SK-N-SH treated with all-trans-retinoic acid at 6 μM for 48 hours (cell line): ENCODE results near the gene GRAMD4.
A peak's percentile ranks its signal among the peaks of the same experiment; 100 is the strongest.

Experiments used
- ATAC-seq: fragments of 200-7000 bp; cut with Tn5 transposase; 3 replicates; pipeline ENCODE4 v1.9.1; 2020; ENCODE audit warnings: mild to moderate bottlenecking, moderate library complexity
- ARNTL ChIP-seq: fragments of 450-650 bp; formaldehyde crosslinking; IDR thresholded peaks from 2 replicates; pipeline ENCODE4 v1.5.0; 2020; ENCODE audit warnings: low read depth, mild to moderate bottlenecking, moderate library complexity, borderline replicate concordance
- BACH2 ChIP-seq: fragments of 250-450 bp; sonication (Bioruptor Pico); IDR thresholded peaks from 2 replicates; pipeline ENCODE4 v1.9.0; 2021; ENCODE audit warnings: mild to moderate bottlenecking, borderline replicate concordance
- ESRRG ChIP-seq: fragments of 250-450 bp; sonication (Bioruptor Pico); IDR thresholded peaks from 2 replicates; pipeline ENCODE4 v1.6.1; 2021; ENCODE audit warnings: mild to moderate bottlenecking
- RARB ChIP-seq: fragments of 250-450 bp; sonication (Bioruptor Pico); IDR thresholded peaks from 2 replicates; pipeline ENCODE4 v1.8.0; 2021; ENCODE audit warnings: mild to moderate bottlenecking, moderate library complexity
- SNAI2 ChIP-seq: fragments of 250-450 bp; sonication (Bioruptor Pico); IDR thresholded peaks from 2 replicates; pipeline ENCODE4 v1.5.0; 2020; ENCODE audit warnings: mild to moderate bottlenecking, moderate library complexity
- TCF4 ChIP-seq: fragments of 250-450 bp; sonication (Bioruptor Pico); IDR thresholded peaks from 2 replicates; pipeline ENCODE4 v1.8.0; 2021; ENCODE audit warnings: mild to moderate bottlenecking, moderate library complexity, borderline replicate concordance
- ZFP30 ChIP-seq: fragments of 450-650 bp; formaldehyde crosslinking; IDR thresholded peaks from 2 replicates; pipeline ENCODE4 v1.5.0; 2022; ENCODE audit warnings: mild to moderate bottlenecking, moderate library complexity
- ZNF565 ChIP-seq: fragments of 450-650 bp; formaldehyde crosslinking; conservative IDR thresholded peaks from 2 replicates; pipeline ENCODE4 v1.5.0; 2020; ENCODE audit warnings: low read depth, mild to moderate bottlenecking, moderate library complexity
- ZNF70 ChIP-seq: fragments of 450-650 bp; formaldehyde crosslinking; IDR thresholded peaks from 2 replicates; pipeline ENCODE4 v1.5.0; 2020; ENCODE audit warnings: mild to moderate bottlenecking, moderate library complexity
- ZNF8 ChIP-seq: fragments of 450-650 bp; formaldehyde crosslinking; IDR thresholded peaks from 2 replicates; pipeline ENCODE4 v1.5.0; 2020; ENCODE audit warnings: mild to moderate bottlenecking, moderate library complexity
- TF ChIP-seq, protein P1 (sequence below): fragments of 250-450 bp; sonication (Bioruptor Pico); IDR thresholded peaks from 2 replicates; pipeline ENCODE4 v1.5.0; 2020; ENCODE audit warnings: mild to moderate bottlenecking, moderate library complexity
- TF ChIP-seq, protein P2 (sequence below): fragments of 250-450 bp; sonication (Bioruptor Pico); IDR thresholded peaks from 2 replicates; pipeline ENCODE4 v1.8.0; 2021; ENCODE audit warnings: low read depth, mild to moderate bottlenecking, moderate library complexity, borderline replicate concordance
- TF ChIP-seq, protein P3 (sequence below): fragments of 250-450 bp; sonication (Bioruptor Pico); IDR thresholded peaks from 2 replicates; pipeline ENCODE4 v1.8.0; 2020; ENCODE audit warnings: mild to moderate bottlenecking, moderate library complexity, borderline replicate concordance

Gene GRAMD4, protein sequence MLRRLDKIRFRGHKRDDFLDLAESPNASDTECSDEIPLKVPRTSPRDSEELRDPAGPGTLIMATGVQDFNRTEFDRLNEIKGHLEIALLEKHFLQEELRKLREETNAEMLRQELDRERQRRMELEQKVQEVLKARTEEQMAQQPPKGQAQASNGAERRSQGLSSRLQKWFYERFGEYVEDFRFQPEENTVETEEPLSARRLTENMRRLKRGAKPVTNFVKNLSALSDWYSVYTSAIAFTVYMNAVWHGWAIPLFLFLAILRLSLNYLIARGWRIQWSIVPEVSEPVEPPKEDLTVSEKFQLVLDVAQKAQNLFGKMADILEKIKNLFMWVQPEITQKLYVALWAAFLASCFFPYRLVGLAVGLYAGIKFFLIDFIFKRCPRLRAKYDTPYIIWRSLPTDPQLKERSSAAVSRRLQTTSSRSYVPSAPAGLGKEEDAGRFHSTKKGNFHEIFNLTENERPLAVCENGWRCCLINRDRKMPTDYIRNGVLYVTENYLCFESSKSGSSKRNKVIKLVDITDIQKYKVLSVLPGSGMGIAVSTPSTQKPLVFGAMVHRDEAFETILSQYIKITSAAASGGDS

DNA sequence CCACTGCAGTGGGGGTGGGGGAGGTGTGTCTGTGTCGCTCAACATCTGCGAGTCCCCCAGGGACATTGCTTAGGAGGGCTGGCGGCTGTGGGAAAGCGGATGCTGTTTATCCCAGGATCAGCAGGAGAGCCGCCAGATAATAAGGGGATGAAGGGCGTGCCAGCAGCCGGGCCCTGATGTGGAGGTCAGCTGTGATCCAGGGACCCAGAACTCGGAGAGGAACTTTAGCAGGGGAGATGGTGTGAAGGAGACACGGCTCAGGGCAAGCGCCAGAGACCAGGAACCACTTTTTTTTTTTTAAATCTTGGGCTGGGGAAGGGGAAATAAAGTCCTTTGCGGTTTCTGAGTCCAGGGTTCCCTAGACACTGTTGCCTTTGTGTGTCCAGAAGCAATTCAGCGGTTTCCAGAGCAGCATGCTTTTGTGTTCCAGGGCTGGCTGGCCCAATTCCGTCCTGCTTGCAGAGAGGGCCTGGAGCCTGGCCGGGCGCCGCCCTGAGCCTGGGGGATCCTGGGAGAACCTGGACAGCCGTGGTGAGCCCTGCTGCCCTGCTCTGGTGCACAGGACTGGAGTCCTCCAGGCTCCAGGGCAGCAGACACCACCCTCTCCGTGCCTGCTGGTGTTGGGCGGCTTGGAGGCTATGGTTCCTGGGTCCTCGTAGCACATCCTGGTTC lies at the start of gene GRAMD4:
GRAMD4 (plus strand) TSS at position 557 of the 672 bp plus-strand sequence. CDS start 6,414 bp downstream, outside the sequence.
- peak; percentile 59; the same call in 1 of the 2 replicates for TF ChIP-seq TCF4 (CRISPR knock-in tag)
- TF ChIP-seq, protein P1, sequence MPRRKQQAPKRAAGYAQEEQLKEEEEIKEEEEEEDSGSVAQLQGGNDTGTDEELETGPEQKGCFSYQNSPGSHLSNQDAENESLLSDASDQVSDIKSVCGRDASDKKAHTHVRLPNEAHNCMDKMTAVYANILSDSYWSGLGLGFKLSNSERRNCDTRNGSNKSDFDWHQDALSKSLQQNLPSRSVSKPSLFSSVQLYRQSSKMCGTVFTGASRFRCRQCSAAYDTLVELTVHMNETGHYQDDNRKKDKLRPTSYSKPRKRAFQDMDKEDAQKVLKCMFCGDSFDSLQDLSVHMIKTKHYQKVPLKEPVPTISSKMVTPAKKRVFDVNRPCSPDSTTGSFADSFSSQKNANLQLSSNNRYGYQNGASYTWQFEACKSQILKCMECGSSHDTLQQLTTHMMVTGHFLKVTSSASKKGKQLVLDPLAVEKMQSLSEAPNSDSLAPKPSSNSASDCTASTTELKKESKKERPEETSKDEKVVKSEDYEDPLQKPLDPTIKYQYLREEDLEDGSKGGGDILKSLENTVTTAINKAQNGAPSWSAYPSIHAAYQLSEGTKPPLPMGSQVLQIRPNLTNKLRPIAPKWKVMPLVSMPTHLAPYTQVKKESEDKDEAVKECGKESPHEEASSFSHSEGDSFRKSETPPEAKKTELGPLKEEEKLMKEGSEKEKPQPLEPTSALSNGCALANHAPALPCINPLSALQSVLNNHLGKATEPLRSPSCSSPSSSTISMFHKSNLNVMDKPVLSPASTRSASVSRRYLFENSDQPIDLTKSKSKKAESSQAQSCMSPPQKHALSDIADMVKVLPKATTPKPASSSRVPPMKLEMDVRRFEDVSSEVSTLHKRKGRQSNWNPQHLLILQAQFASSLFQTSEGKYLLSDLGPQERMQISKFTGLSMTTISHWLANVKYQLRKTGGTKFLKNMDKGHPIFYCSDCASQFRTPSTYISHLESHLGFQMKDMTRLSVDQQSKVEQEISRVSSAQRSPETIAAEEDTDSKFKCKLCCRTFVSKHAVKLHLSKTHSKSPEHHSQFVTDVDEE (CRISPR knock-in tag) = no peak
- peak; percentile 12; the same call in 2 of the 3 replicates for ATAC-seq

DNA sequence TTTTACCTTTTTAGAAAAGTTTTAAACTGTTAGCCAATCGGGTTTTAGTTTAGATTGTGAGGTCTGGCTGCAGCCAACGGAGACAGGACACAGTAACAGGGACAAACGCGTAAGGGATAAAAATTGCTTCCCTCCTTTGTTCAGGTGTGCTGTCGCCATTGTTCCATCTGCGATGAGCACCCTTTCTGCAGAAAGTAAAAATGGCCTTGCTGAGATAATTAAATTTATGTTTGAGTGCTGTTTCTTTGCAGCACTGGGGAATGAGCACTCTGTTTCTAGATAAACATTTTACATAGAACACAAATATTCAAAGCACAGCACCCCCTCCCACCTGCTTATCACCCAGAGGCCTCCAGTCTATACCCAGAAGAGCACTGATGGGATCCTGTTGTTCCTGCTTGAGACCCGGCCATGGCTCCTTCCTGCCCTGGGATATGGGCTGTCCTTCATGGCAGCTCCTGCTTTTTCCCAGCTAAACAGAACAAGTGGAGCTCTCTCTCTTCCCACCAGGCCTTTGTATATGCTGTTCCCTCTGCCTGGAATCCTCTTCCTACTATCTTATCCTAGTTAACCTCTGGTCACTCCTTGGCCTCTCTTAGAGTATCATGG lies 48.4 kb upstream of the GRAMD4 start:
- TF ChIP-seq ZFP30 (CRISPR knock-in tag) = no peak
- TF ChIP-seq, protein P2, sequence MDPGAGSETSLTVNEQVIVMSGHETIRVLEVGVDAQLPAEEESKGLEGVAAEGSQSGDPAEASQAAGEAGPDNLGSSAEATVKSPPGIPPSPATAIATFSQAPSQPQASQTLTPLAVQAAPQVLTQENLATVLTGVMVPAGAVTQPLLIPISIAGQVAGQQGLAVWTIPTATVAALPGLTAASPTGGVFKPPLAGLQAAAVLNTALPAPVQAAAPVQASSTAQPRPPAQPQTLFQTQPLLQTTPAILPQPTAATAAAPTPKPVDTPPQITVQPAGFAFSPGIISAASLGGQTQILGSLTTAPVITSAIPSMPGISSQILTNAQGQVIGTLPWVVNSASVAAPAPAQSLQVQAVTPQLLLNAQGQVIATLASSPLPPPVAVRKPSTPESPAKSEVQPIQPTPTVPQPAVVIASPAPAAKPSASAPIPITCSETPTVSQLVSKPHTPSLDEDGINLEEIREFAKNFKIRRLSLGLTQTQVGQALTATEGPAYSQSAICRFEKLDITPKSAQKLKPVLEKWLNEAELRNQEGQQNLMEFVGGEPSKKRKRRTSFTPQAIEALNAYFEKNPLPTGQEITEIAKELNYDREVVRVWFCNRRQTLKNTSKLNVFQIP = no peak
- TF ChIP-seq ZNF70 (CRISPR knock-in tag) = no peak
- TF ChIP-seq, protein P3, sequence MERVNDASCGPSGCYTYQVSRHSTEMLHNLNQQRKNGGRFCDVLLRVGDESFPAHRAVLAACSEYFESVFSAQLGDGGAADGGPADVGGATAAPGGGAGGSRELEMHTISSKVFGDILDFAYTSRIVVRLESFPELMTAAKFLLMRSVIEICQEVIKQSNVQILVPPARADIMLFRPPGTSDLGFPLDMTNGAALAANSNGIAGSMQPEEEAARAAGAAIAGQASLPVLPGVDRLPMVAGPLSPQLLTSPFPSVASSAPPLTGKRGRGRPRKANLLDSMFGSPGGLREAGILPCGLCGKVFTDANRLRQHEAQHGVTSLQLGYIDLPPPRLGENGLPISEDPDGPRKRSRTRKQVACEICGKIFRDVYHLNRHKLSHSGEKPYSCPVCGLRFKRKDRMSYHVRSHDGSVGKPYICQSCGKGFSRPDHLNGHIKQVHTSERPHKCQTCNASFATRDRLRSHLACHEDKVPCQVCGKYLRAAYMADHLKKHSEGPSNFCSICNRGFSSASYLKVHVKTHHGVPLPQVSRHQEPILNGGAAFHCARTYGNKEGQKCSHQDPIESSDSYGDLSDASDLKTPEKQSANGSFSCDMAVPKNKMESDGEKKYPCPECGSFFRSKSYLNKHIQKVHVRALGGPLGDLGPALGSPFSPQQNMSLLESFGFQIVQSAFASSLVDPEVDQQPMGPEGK (CRISPR knock-in tag) = no peak
- no peak for TF ChIP-seq ZNF565 (CRISPR knock-in tag)
- no peak for TF ChIP-seq ZNF8 (CRISPR knock-in tag)
- no peak for TF ChIP-seq BACH2 (CRISPR knock-in tag)
- TF ChIP-seq RARB (CRISPR knock-in tag) = no peak
- no peak for TF ChIP-seq ESRRG (CRISPR knock-in tag)
- TF ChIP-seq, all 23 proteins: peak for 0
- no peak for ATAC-seq

DNA sequence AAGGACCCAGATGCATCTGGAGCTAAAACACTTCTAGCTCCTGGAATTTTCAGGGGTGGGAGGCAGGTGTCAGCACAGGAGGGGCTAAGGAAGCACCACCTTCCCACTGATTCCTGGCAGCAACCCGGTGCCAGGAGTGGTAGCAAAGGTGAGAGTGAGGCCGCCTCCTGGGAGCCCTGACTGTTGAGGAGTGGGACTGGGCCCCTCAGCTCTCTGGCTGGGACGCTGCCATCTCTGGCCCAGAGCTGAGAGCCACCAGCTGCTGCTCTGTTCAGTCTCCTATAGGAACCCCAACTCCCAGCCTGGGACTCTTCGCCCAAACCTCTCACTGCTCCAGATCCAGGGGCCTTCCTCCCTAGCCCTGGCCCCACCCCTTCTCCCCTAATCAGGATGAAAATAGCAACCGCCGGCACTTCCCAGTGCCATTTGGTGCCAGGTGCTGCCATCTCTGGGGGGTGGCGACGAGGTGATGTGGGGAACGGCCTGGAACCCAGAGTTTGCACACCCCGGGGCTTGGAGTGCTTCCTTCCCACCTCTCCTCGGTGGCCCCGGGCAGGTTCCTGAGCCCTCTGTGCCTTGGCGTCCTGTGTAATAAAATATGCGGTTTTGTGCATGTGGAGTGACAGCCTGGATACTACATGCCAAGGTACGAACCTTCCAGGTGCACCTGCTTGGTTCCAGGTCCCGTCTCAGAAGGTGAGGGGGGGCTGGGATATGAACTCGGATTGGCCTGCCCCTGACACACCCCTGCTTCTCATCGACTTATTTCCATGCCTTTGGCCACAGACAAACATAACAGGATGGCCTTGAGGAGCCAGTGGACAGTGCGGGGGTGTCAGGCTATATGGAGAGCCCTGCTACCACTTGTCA lies 47.0 kb upstream of the GRAMD4 start:
- TF ChIP-seq ZNF70 (CRISPR knock-in tag) = no peak
- no peak for TF ChIP-seq BACH2 (CRISPR knock-in tag)
- TF ChIP-seq SNAI2 = no peak
- no peak for ATAC-seq

DNA sequence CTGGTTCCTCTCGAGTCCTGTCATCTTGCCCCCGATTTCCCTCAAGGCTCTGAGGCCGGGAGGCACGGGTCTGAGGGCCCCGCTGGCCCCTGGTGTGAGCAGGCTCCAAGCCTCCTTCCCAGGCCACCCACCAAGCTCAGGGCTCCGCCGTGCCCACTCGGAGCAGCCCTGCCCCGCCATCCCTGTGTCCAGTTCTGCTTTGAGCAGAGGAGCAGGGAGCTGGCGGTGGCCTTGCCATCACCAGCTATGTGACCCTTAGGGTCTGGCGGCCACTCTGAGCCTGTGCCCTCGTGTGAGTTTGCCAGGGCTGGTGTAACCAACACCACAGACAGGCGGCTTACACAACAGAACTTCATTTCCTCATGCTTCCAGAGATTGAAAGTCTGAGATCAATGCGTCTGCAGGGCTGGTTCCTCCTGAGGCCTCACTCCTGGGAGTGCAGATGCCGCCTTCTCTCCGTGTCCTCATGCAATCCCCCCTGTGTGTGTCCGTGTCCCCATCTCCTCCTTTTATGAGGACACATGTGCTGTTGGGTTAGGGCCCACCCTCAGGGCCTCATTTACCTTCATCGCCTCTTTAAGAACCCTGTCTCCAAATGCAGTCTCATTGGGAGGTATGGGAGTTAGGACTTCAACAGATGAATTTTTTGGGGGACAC lies 46.3 kb upstream of the GRAMD4 start:
- no peak for TF ChIP-seq ARNTL (CRISPR knock-in tag)
- no peak for TF ChIP-seq ZNF8 (CRISPR knock-in tag)
- TF ChIP-seq, protein P2 = no peak
- no peak for TF ChIP-seq ZFP30 (CRISPR knock-in tag)
- no peak for ATAC-seq
